HG02623 (cell line): ENCODE measurements around the gene SLC66A3.

Experiments
- ATAC-seq: cut with Tn5 transposase; IDR thresholded peaks from one replicate; pipeline ENCODE4 v1.9.1; 2021; ENCODE audit warnings: moderate library complexity; ENCODE audit not compliant: unreplicated experiment

Gene SLC66A3

GRCh38 chr2:11133936-11134320 lies 21.3 kb upstream of the SLC66A3 start:
- no peak for ATAC-seq

GRCh38 chr2:11134349-11134748 lies 20.9 kb upstream of the SLC66A3 start:
- no peak for ATAC-seq

- no peak for ATAC-seq
These were observed 14.8 kb upstream of the SLC66A3 start for GRCh38 chr2:11140492-11140891.

GRCh38 chr2:11141319-11141718 lies 13.9 kb upstream of the SLC66A3 start:
- no peak for ATAC-seq

GRCh38 chr2:11142330-11142729 lies 12.9 kb upstream of the SLC66A3 start:
- ATAC-seq, result no peak

- no peak for ATAC-seq
These were observed 12.3 kb upstream of the SLC66A3 start for GRCh38 chr2:11142987-11143386.

GRCh38 chr2:11144077-11144737 lies 11.1 kb upstream of the SLC66A3 start:
- no peak for ATAC-seq

- no peak for ATAC-seq
These were observed 10.6 kb upstream of the SLC66A3 start for GRCh38 chr2:11144738-11145079.

GRCh38 chr2:11145350-11145749 lies 9.9 kb upstream of the SLC66A3 start:
- ATAC-seq, result no peak

GRCh38 chr2:11146076-11146475 lies 9.2 kb upstream of the SLC66A3 start:
- ATAC-seq, result no peak

GRCh38 chr2:11147263-11147662 lies 8.0 kb upstream of the SLC66A3 start:
- no peak for ATAC-seq

- ATAC-seq, result no peak
These were observed 2.7 kb upstream of the SLC66A3 start for GRCh38 chr2:11152591-11152990.

- peak; percentile 9 for ATAC-seq
These were observed 998 bp upstream of the SLC66A3 start for GRCh38 chr2:11154016-11154922.

- peak; percentile 55 for ATAC-seq
These were observed 315 bp upstream of the SLC66A3 start for GRCh38 chr2:11154923-11155380.

- ATAC-seq, result no peak
These were observed 1.3 kb downstream of the SLC66A3 start for GRCh38 chr2:11156396-11157075.

- ATAC-seq, result no peak
These were observed 2.0 kb downstream of the SLC66A3 start for GRCh38 chr2:11157296-11157695.

GRCh38 chr2:11157731-11158130 lies 2.5 kb downstream of the SLC66A3 start:
- ATAC-seq, result no peak

- ATAC-seq, result no peak
These were observed 3.8 kb downstream of the SLC66A3 start for GRCh38 chr2:11158916-11159573.

- no peak for ATAC-seq
These were observed 4.4 kb downstream of the SLC66A3 start for GRCh38 chr2:11159574-11160170.

GRCh38 chr2:11160256-11160655 lies 5.0 kb downstream of the SLC66A3 start:
- ATAC-seq, result no peak
